ENCODE measurements around the gene FILIP1.

DNA sequence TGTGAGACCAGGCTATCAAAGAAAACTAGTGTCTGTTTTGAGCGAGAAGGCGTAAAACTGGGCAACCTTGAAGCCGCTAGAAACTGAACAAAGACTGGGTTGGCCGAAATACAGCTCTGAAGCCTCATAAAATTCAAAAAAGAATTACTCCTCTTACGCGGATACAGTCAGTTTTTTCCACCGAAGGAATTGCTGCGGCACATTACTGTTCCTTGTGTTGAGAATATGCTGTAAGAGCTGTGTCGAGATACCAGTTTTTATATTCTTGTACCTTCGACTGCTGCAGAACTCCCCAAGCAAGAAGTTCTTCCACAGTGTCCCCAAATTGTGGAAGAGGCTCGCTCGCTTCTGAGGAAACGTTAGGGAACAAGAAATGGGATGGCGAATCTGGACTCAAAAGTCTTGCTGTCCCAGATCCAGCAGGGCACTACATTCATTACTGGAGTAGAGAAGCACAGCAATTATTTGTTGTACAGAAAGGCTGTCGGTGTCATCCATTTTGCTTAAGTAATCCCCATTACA, 249.5 kb downstream of the FILIP1 start:
- TF ChIP-seq, protein P1, sequence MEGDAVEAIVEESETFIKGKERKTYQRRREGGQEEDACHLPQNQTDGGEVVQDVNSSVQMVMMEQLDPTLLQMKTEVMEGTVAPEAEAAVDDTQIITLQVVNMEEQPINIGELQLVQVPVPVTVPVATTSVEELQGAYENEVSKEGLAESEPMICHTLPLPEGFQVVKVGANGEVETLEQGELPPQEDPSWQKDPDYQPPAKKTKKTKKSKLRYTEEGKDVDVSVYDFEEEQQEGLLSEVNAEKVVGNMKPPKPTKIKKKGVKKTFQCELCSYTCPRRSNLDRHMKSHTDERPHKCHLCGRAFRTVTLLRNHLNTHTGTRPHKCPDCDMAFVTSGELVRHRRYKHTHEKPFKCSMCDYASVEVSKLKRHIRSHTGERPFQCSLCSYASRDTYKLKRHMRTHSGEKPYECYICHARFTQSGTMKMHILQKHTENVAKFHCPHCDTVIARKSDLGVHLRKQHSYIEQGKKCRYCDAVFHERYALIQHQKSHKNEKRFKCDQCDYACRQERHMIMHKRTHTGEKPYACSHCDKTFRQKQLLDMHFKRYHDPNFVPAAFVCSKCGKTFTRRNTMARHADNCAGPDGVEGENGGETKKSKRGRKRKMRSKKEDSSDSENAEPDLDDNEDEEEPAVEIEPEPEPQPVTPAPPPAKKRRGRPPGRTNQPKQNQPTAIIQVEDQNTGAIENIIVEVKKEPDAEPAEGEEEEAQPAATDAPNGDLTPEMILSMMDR (IDR thresholded peaks at IDR 0.05): peak in 1 of 6 experiments; percentile 4
- TF ChIP-seq EP300 (IDR thresholded peaks at IDR 0.05) (no peak), POLR2A (IDR thresholded peaks at IDR 0.05) (no peak)

Measured in upper lobe of left lung (tissue), 4 donors.